GM12878 (cell line): Measurements from ENCODE around the gene NECTIN1.

ENCODE experiments used
- ATF3 ChIP-seq: IDR thresholded peaks from 2 replicates; pipeline ENCODE4 v1.6.1; 2011; ENCODE audit warnings: low read depth, mild to moderate bottlenecking, low read length, moderate library complexity, borderline replicate concordance; ENCODE audit errors: extremely low read depth
- CTCF ChIP-seq, 3 experiments: IDR thresholded peaks in 2 of 3; conservative IDR thresholded peaks in 1 of 3; 2 replicates each; pipeline ENCODE4 v1.5.1; 2011; ENCODE audit warnings: low read depth in 3 of 3, low read length in 3 of 3, mild to moderate bottlenecking in 3 of 3, control low read depth in 2 of 3, moderate library complexity in 2 of 3, inconsistent platforms in 1 of 3, mixed read lengths in 1 of 3; ENCODE audit not compliant: control insufficient read depth in 2 of 3, insufficient read depth in 1 of 3; ENCODE audit errors: extremely low read depth in 1 of 3
- EED ChIP-seq: sonication (generic); IDR thresholded peaks from 2 replicates; pipeline ENCODE4 v1.6.1; 2016; ENCODE audit warnings: antibody characterized with exemption, low read depth
- ETV6 ChIP-seq, 2 experiments: fragments of 450-650 bp in 1 of 2; IDR thresholded peaks in 1 of 2; conservative IDR thresholded peaks in 1 of 2; 2 replicates each; pipeline ENCODE4 v1.6.1; 2014; ENCODE audit warnings: antibody characterized with exemption in 1 of 2, borderline replicate concordance in 1 of 2, low read depth in 1 of 2, mild to moderate bottlenecking in 1 of 2, moderate library complexity in 1 of 2
- HDAC6 ChIP-seq: fragments of 200-600 bp; sonication (generic); IDR thresholded peaks from one replicate; pipeline ENCODE4 v1.8.0; 2017; ENCODE audit warnings: antibody characterized with exemption; ENCODE audit not compliant: unreplicated experiment
- MEF2A ChIP-seq: IDR thresholded peaks from 2 replicates; pipeline ENCODE4 v1.6.1; 2011; ENCODE audit warnings: low read depth, mild to moderate bottlenecking, low read length, moderate library complexity; ENCODE audit not compliant: insufficient read depth
- POLR2A ChIP-seq: IDR thresholded peaks from 2 replicates; pipeline ENCODE4 v1.6.1; 2011; ENCODE audit warnings: low read depth, mild to moderate bottlenecking, low read length
- REST ChIP-seq: IDR thresholded peaks from 2 replicates; pipeline ENCODE4 v1.6.1; 2012; ENCODE audit warnings: mild to moderate bottlenecking, low read depth, low read length
- SIN3A ChIP-seq: IDR thresholded peaks from 2 replicates; pipeline ENCODE4 v1.6.1; 2012; ENCODE audit warnings: low read depth, low read length, improper control_type of control experiment
- SUZ12 ChIP-seq: fragments of 200-600 bp; sonication (generic); IDR thresholded peaks from one replicate; pipeline ENCODE4 v1.6.1; 2018; ENCODE audit warnings: antibody characterized with exemption, mild to moderate bottlenecking; ENCODE audit not compliant: unreplicated experiment
- TCF7 ChIP-seq: IDR thresholded peaks from 2 replicates; pipeline ENCODE4 v1.6.1; 2014; ENCODE audit warnings: antibody characterized with exemption, borderline replicate concordance
- ZNF274 ChIP-seq: IDR thresholded peaks from one replicate; pipeline ENCODE4 v1.8.0; 2011; ENCODE audit not compliant: insufficient read length, insufficient read depth
- TF ChIP-seq, protein P1 (sequence below): IDR thresholded peaks from 2 replicates; pipeline ENCODE4 v1.6.1; 2012; ENCODE audit warnings: low read length, inconsistent platforms

DNA sequence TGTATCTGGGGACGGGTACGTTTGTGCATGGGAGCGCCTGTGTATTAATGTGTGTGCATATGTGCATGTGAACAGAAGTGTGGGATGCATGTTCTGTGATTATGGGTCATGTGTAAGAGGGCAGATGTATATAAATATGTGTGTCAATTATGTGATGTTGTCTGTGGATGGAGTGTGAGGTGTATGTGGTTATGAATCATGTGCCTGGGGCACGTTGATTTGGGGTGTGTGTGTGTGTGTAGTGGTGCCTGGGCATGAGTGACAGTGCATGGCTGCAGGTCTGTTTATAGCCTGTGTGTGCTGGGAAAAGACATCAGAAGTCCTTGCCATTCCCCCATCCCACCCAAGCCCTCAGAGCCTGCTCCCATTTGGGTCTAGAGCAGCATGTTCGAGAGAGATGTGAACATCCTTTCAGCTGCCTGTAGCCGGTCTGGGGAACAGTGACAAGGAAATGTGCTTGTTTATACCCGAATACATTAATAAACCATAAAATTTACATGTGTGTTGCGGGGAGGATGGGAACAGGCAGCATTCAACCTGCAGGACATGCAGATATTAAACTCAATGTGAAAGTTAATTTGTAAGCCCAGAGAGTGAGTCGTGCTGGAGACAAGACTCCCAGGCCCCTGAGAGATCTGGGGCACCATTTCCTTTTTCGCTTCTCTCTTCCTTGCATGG is 129.0 kb downstream of the NECTIN1 start:
- no peak for TF ChIP-seq CTCF (IDR thresholded peaks at IDR 0.05 in 2 of 3, conservative IDR thresholded peaks at IDR 0.05 in 1 of 3; ENCODE audit: control insufficient read depth in 2 of 3, extremely low read depth in 1 of 3, insufficient read depth in 1 of 3, low read depth in 3 of 3, low read length in 3 of 3)
- TF ChIP-seq MEF2A, result no peak
- TF ChIP-seq, protein P1, sequence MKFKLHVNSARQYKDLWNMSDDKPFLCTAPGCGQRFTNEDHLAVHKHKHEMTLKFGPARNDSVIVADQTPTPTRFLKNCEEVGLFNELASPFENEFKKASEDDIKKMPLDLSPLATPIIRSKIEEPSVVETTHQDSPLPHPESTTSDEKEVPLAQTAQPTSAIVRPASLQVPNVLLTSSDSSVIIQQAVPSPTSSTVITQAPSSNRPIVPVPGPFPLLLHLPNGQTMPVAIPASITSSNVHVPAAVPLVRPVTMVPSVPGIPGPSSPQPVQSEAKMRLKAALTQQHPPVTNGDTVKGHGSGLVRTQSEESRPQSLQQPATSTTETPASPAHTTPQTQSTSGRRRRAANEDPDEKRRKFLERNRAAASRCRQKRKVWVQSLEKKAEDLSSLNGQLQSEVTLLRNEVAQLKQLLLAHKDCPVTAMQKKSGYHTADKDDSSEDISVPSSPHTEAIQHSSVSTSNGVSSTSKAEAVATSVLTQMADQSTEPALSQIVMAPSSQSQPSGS, result no peak
- TF ChIP-seq ETV6 (conservative IDR thresholded peaks at IDR 0.05 in 1 of 2, IDR thresholded peaks at IDR 0.05 in 1 of 2; ENCODE audit: borderline replicate concordance in 1 of 2, low read depth in 1 of 2), result no peak
- no peak for TF ChIP-seq ATF3
- TF ChIP-seq SIN3A, result no peak
- no peak for TF ChIP-seq TCF7
- TF ChIP-seq SUZ12, result no peak
- no peak for TF ChIP-seq REST
- no peak for TF ChIP-seq POLR2A
- no peak for TF ChIP-seq ZNF274
- no peak for TF ChIP-seq HDAC6
- TF ChIP-seq EED, result no peak
